ENCODE data around the gene TSSK3. TPM values are rescaled to one million over a fixed set of nuclear protein-coding genes. Genes with fewer than 3 reads are reported as not detected.

Gene TSSK3
- total RNA-seq, 1 experiment from 2014 or later, result 2.9 TPM

DNA sequence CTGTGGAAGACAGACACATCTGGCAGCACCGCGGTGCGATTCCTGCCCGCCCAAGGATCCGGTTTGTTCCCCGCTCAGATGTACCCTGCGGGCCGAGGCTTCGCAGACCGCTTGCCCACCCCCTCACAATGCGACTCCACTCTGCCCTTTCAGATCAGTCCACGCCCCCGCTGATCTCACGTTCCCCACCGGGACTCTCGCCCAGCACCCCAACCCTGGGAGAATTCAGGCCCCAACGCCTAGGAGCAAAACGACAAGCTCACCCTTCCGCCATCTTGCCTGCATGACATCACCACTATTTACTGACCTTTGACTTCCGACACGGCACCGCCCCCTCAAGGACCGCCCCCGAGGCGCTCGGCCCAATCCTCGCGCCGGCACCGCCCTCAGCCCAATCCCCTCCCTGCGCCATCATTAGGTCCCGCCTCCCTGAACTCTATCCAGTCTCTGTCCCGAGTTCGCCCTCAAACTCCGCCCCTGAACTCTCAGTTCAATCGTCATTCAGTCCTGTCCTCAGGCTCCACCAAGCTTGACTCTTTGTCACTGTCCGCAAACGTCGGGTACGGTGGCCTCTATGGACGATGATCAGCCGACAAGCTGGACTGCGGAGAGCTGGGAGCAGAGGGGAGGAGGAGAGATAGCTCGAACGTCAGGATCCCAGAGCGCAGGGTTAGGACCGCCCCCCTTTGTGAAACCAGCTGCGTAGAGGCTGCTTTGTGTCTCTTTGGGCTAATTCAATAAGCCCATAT is 32.0 kb downstream of the TSSK3 start, which contains the start of gene BSDC1 (continued):
- TF ChIP-seq, protein P1, sequence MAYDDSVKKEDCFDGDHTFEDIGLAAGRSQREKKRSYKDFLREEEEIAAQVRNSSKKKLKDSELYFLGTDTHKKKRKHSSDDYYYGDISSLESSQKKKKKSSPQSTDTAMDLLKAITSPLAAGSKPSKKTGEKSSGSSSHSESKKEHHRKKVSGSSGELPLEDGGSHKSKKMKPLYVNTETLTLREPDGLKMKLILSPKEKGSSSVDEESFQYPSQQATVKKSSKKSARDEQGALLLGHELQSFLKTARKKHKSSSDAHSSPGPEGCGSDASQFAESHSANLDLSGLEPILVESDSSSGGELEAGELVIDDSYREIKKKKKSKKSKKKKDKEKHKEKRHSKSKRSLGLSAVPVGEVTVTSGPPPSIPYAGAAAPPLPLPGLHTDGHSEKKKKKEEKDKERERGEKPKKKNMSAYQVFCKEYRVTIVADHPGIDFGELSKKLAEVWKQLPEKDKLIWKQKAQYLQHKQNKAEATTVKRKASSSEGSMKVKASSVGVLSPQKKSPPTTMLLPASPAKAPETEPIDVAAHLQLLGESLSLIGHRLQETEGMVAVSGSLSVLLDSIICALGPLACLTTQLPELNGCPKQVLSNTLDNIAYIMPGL (CRISPR knock-in tag; IDR thresholded peaks at IDR 0.05), result no peak
- TF ChIP-seq NFATC4 (CRISPR knock-in tag; IDR thresholded peaks at IDR 0.05) (no peak), RORB (CRISPR knock-in tag; IDR thresholded peaks at IDR 0.05) (no peak), SP1 (CRISPR knock-in tag; conservative IDR thresholded peaks at IDR 0.05) (peak; percentile 94), FOXK1 (CRISPR knock-in tag; IDR thresholded peaks at IDR 0.05) (peak; percentile 99), NR2C2 (CRISPR knock-in tag; IDR thresholded peaks at IDR 0.05) (peak; percentile 90), PREB (CRISPR knock-in tag; IDR thresholded peaks at IDR 0.05; ENCODE audit: borderline replicate concordance) (no peak), CREB1 (CRISPR knock-in tag; IDR thresholded peaks at IDR 0.05) (no peak), ZNF416 (CRISPR knock-in tag; IDR thresholded peaks at IDR 0.05) (no peak), RELA (CRISPR knock-in tag; IDR thresholded peaks at IDR 0.05; ENCODE audit: borderline replicate concordance) (no peak), GABPB1 (CRISPR knock-in tag; IDR thresholded peaks at IDR 0.05) (peak; percentile 67), SMAD3 (CRISPR knock-in tag; IDR thresholded peaks at IDR 0.05; ENCODE audit: borderline replicate concordance) (peak; percentile 80)
- TF ChIP-seq, protein P2, sequence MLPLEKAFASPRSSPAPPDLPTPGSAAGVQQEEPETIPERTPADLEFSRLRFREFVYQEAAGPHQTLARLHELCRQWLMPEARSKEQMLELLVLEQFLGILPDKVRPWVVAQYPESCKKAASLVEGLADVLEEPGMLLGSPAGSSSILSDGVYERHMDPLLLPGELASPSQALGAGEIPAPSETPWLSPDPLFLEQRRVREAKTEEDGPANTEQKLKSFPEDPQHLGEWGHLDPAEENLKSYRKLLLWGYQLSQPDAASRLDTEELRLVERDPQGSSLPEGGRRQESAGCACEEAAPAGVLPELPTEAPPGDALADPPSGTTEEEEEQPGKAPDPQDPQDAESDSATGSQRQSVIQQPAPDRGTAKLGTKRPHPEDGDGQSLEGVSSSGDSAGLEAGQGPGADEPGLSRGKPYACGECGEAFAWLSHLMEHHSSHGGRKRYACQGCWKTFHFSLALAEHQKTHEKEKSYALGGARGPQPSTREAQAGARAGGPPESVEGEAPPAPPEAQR (CRISPR knock-in tag; IDR thresholded peaks at IDR 0.05), result no peak
- TF ChIP-seq, protein P3, sequence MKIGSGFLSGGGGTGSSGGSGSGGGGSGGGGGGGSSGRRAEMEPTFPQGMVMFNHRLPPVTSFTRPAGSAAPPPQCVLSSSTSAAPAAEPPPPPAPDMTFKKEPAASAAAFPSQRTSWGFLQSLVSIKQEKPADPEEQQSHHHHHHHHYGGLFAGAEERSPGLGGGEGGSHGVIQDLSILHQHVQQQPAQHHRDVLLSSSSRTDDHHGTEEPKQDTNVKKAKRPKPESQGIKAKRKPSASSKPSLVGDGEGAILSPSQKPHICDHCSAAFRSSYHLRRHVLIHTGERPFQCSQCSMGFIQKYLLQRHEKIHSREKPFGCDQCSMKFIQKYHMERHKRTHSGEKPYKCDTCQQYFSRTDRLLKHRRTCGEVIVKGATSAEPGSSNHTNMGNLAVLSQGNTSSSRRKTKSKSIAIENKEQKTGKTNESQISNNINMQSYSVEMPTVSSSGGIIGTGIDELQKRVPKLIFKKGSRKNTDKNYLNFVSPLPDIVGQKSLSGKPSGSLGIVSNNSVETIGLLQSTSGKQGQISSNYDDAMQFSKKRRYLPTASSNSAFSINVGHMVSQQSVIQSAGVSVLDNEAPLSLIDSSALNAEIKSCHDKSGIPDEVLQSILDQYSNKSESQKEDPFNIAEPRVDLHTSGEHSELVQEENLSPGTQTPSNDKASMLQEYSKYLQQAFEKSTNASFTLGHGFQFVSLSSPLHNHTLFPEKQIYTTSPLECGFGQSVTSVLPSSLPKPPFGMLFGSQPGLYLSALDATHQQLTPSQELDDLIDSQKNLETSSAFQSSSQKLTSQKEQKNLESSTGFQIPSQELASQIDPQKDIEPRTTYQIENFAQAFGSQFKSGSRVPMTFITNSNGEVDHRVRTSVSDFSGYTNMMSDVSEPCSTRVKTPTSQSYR (CRISPR knock-in tag; IDR thresholded peaks at IDR 0.05), result no peak
- TF ChIP-seq, protein P4, sequence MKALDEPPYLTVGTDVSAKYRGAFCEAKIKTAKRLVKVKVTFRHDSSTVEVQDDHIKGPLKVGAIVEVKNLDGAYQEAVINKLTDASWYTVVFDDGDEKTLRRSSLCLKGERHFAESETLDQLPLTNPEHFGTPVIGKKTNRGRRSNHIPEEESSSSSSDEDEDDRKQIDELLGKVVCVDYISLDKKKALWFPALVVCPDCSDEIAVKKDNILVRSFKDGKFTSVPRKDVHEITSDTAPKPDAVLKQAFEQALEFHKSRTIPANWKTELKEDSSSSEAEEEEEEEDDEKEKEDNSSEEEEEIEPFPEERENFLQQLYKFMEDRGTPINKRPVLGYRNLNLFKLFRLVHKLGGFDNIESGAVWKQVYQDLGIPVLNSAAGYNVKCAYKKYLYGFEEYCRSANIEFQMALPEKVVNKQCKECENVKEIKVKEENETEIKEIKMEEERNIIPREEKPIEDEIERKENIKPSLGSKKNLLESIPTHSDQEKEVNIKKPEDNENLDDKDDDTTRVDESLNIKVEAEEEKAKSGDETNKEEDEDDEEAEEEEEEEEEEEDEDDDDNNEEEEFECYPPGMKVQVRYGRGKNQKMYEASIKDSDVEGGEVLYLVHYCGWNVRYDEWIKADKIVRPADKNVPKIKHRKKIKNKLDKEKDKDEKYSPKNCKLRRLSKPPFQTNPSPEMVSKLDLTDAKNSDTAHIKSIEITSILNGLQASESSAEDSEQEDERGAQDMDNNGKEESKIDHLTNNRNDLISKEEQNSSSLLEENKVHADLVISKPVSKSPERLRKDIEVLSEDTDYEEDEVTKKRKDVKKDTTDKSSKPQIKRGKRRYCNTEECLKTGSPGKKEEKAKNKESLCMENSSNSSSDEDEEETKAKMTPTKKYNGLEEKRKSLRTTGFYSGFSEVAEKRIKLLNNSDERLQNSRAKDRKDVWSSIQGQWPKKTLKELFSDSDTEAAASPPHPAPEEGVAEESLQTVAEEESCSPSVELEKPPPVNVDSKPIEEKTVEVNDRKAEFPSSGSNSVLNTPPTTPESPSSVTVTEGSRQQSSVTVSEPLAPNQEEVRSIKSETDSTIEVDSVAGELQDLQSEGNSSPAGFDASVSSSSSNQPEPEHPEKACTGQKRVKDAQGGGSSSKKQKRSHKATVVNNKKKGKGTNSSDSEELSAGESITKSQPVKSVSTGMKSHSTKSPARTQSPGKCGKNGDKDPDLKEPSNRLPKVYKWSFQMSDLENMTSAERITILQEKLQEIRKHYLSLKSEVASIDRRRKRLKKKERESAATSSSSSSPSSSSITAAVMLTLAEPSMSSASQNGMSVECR (CRISPR knock-in tag; IDR thresholded peaks at IDR 0.05; ENCODE audit: borderline replicate concordance), result no peak; the same call in 1 of the 2 replicates
- TF ChIP-seq, protein P5, sequence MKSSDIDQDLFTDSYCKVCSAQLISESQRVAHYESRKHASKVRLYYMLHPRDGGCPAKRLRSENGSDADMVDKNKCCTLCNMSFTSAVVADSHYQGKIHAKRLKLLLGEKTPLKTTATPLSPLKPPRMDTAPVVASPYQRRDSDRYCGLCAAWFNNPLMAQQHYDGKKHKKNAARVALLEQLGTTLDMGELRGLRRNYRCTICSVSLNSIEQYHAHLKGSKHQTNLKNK (CRISPR knock-in tag; IDR thresholded peaks at IDR 0.05), result no peak
- TF ChIP-seq, protein P6, sequence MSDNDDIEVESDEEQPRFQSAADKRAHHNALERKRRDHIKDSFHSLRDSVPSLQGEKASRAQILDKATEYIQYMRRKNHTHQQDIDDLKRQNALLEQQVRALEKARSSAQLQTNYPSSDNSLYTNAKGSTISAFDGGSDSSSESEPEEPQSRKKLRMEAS (CRISPR knock-in tag; IDR thresholded peaks at IDR 0.05), result peak; percentile 78
- TF ChIP-seq, protein P7, sequence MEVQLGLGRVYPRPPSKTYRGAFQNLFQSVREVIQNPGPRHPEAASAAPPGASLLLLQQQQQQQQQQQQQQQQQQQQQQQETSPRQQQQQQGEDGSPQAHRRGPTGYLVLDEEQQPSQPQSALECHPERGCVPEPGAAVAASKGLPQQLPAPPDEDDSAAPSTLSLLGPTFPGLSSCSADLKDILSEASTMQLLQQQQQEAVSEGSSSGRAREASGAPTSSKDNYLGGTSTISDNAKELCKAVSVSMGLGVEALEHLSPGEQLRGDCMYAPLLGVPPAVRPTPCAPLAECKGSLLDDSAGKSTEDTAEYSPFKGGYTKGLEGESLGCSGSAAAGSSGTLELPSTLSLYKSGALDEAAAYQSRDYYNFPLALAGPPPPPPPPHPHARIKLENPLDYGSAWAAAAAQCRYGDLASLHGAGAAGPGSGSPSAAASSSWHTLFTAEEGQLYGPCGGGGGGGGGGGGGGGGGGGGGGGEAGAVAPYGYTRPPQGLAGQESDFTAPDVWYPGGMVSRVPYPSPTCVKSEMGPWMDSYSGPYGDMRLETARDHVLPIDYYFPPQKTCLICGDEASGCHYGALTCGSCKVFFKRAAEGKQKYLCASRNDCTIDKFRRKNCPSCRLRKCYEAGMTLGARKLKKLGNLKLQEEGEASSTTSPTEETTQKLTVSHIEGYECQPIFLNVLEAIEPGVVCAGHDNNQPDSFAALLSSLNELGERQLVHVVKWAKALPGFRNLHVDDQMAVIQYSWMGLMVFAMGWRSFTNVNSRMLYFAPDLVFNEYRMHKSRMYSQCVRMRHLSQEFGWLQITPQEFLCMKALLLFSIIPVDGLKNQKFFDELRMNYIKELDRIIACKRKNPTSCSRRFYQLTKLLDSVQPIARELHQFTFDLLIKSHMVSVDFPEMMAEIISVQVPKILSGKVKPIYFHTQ (CRISPR knock-in tag; IDR thresholded peaks at IDR 0.05), result no peak
- TF ChIP-seq, protein P8, sequence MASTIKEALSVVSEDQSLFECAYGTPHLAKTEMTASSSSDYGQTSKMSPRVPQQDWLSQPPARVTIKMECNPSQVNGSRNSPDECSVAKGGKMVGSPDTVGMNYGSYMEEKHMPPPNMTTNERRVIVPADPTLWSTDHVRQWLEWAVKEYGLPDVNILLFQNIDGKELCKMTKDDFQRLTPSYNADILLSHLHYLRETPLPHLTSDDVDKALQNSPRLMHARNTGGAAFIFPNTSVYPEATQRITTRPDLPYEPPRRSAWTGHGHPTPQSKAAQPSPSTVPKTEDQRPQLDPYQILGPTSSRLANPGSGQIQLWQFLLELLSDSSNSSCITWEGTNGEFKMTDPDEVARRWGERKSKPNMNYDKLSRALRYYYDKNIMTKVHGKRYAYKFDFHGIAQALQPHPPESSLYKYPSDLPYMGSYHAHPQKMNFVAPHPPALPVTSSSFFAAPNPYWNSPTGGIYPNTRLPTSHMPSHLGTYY (CRISPR knock-in tag; IDR thresholded peaks at IDR 0.05), result no peak
